NCI-H446 treated with DMSO at 0.1 percent for 48 hours (cell line): ENCODE measurements around the gene SUDS3.
"Not testable (repeated sequence)": the region's sequence is repeated elsewhere in the genome, so short reads cannot be mapped to it uniquely, and the experiment has no call there.

Experiments used
- DNase-seq: peaks from one replicate; lab custom pipeline; 2025; lab: John Stamatoyannopoulos, UW

The SUDS3 gene

DNA sequence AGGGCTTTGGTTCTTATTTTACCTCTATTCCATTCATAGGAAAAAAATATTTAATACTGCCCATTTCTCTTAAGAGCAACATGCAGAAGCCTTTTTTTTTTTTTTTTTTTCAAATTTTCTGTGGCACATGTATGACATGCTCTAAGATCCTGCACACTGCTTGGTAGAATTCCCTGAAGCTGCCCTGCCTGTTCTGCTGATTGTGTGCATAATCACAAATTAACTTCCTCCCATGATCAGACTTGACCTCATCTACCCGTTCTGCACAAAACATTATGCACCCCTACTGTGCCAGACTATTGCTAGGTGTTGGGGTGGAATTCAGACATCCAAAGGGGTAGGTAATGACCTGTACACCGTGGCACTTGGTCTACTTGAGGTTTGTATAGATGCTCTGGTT lies 22.2 kb downstream of the SUDS3 start:
- DNase-seq = no peak

GRCh38 chr12:118398940-118399339 lies 22.6 kb downstream of the SUDS3 start:
- no peak for DNase-seq

- DNase-seq = no peak
Observed at GRCh38 chr12:118402251-118402650, 25.9 kb downstream of the SUDS3 start.

DNA sequence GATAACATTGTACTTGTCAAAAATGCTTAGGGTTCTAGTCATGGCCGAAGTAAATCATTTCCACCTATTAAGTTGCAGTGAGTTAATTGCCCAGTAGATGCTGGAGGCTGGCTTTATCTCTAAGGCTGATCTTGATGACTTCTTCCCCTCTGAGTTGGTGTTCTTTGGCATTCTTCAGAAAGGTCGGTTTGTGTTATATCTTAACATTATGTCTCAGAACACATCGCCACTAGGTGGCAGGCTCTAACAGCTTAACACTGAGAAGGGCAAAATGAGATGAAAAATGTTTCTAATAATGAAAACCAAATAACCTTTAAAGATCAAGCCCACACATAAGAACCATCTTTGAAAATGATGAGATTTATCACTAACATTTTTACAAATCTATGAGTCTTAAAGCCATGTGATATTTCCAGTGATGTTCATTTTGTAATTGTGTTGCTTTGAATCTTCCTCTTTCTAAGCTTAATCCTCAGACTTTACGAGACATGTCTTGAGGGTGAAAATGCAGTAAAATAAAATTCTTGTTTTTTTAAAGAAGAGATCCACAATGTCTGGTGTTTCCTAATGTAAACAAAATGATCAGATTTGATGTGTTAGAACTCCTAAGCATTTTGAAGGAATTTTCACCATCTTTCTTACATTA lies 28.6 kb downstream of the SUDS3 start:
- no peak for DNase-seq

DNA sequence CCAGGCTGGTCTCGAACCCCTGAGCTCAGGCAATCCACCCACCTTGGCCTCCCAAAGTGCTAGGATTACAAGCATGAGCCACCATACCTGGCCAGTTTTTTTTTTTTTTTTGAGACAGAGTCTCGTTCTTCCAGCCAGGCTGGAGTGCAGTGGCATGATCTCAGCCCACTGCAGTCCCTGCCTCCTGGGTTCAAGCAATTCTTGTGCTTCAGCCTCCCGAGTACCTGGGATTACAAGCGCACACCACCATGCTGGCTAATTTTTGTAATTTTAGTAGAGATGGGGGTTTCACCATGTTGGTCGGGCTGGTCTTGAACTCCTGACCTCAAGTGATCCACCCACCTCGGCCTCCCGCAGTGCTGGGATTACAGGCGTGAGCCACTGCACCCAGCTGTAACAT lies 31.9 kb downstream of the SUDS3 start:
- not testable (repeated sequence) for DNase-seq

DNA sequence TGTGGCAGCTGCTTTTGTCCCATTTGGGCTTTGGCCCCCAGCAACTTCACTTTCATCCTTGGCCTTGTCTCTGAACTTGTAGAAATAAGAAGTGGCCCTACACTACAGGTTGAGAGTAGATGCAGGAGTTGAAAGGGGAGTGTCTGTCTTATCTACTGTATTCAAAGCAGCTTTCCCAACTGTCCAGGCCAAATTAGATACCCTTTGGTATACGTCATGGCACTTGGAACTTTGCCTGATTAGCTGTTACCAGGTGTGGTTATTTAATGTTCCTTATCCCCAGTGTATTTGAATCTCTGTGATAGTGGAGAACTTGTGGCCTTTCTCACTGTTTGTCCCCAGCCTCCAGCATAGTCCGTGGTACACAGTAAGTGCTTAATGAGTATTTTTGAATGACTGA lies 33.5 kb downstream of the SUDS3 start:
- DNase-seq = no peak

GRCh38 chr12:118417942-118418341 lies 41.6 kb downstream of the SUDS3 start:
- DNase-seq = no peak

GRCh38 chr12:118418385-118419057 lies 42.2 kb downstream of the SUDS3 start:
- DNase-seq = no peak

DNA sequence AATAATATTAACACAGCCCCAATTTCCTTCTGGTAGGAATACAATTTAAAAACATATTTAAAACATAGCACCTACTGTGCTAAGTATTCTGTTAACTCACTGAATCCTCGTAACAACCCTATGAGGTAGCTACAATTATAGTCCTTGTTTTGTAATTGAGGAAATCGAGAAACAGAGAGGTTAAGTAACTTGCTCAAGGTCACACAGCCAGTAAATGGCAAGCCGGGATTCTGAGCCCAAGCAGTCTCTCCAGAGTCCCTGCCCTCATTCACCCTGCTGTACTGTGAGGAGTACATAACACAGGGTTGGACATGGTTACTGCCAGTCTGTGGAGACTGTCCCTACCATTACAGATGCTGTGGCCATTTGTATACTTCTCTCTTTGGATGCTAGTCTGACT lies 44.3 kb downstream of the SUDS3 start:
- no peak for DNase-seq

DNA sequence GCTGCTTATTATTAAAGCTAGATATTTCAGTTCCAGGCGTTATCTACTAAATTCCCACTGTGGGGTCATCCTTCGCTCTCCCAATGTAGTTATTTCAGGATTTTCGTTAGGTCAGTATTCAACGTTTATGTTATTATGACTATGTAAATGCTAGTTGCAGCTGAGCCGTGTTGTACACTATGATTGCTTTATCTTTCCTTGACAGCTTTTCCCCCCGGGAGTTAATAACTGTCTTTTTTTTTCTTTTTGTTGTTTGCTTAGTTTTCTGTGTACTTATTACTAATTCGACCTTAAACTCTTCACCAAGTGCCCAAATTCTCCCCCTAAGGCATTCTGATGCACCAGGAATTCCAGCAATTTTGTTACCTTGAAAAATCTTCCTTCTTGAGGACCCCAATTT lies 48.5 kb downstream of the SUDS3 start:
- no peak for DNase-seq

DNA sequence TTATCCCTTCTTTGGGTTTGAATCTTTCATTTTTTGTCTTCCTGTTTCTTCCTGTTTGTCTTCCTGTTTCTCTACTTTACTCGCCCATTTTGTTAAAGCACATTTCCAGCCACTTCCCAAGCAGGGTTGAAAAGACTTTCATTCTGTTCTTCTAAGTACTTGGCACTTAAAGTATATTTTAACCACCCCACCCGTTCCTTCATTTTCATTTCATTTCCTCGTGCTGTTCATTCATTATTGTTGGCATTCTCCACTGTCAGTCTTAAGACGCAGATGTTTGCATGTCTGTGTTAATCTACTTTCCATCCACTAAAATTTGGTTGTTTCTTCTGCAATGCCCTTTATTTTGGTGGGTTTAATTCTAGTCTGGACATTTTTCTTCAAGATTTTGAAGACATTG lies 49.0 kb downstream of the SUDS3 start:
- DNase-seq = no peak

DNA sequence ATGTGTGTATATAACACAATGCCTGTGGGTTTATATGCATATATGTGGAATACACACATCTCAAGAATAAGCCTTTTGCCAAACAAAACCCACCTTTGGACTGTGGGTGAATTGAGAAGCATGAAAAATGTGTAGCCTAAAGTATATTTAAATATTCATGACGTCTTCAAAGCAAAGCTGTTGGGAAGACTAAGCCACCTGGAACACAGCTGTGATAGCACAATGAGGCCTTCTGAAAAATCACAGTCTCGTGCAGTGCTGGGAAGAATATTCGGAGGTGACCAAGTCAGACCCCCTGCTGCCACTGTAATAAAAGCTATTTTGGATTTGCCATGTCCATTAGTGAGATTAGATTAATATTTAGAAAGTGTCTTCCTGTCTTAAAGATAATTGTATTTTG lies 51.5 kb downstream of the SUDS3 start:
- no peak for DNase-seq

GRCh38 chr12:118428643-118429042 lies 52.3 kb downstream of the SUDS3 start:
- no peak for DNase-seq

GRCh38 chr12:118429688-118430383 lies 53.5 kb downstream of the SUDS3 start:
- DNase-seq = no peak

DNA sequence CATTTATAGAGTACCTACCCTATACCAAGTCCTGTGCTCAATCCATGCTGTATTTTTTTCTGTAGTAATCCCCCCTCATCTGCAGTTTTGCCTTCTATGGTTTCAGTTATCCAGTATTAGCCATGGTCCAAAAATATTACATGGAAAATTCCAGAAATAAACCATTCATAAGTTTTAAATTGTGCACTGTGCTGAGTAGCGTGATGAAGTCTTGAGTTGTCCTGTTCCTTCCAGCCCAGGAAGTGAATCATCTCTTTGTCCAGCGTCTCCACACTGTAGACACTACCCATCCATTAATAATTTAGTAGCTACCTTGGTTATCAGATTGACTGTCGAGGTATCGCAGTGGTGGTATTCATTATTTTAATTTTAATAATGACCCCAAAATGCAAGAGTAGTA lies 54.2 kb downstream of the SUDS3 start:
- DNase-seq = no peak

GRCh38 chr12:118432812-118433545 lies 56.6 kb downstream of the SUDS3 start:
- DNase-seq = no peak

DNA sequence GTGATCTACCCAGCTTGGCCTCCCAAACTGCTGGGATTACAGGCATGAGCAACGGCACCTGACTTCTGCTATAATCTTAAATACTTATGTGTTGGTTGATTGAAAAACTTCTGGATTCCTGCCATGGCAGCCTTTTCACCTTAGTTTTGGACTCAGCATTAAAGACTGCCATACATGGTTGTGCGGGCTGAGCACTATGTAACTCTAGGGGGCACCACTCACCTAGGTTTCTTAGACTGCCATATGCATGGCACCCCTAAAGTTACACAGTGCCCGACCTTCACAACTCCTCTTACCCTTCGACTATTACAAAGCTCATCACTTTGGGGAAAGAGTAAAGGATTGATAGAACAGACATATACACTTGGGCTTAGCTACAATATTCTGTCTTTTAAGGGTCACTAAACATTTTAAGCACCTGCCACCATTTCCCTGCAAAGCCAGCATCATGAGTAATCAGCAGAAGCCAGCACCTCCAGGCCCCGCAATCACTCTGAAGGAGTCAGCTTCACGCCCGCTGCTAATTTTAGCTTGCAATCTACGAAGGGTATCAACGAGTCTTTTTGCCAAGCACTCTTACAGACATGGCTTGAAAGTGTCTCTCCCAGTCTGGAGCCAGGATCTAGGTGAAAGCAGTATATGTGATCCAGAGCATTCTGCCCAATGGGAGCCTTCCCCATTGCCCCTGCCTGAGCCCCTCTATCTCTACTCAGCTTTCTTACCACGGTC lies 59.8 kb downstream of the SUDS3 start:
- DNase-seq = no peak

- no peak for DNase-seq
Observed at GRCh38 chr12:118436986-118437385, 60.6 kb downstream of the SUDS3 start.

- no peak for DNase-seq
Observed at GRCh38 chr12:118439068-118439467, 62.7 kb downstream of the SUDS3 start.

- no peak for DNase-seq
Observed at GRCh38 chr12:118446247-118446646, 69.9 kb downstream of the SUDS3 start.

DNA sequence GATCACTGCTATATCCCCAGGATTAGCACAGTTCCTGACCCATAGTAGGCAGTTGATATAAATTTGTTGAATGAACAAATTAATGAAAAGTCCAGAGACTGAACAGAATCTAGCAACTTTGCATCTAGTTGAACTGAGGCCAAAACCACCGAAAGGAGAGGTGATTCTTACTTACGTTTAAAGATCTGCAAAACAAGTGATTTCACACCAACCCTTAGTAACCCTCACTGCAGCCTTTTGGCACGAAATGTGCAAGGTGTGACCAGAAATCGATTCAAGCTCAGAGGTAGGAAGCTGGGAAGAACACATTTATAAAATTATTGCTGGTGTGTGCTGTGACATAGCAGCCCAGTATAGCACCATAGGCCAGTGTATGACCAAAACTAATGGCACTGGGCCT lies 70.8 kb downstream of the SUDS3 start:
- no peak for DNase-seq

DNA sequence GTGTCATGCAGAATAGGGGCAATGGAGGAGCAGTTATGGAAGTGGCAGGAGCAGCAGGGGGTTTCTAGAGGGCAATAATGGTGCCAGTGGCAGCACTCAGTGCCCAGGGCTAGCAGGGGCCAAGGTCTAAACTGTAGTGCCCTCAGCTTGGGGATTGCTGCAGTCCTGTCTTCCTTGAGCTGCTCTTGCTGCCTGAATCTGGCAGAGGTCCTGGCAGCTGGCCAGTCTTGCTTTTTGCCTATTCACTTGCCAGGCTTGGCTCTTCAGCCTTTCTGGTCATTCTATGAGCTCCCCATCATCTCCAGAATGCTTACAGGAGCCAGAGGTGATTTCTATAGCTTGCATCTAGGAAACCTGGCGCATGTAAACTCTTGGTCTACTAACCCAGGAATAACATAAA lies 72.0 kb downstream of the SUDS3 start:
- DNase-seq = no peak
